ENCODE data around the gene TGFB1I1.

TGFB1I1 gene

GRCh38 chr16:31504159-31504558 lies 32.2 kb downstream of the TGFB1I1 start:
- Histone ChIP-seq H3K27ac (ENCODE audit: low read depth, low read length, severe bottlenecking) (no peak overlapping the region), H3K4me3 (ENCODE audit: extremely low read depth, insufficient read depth, low read length, poor library complexity, severe bottlenecking) (no peak overlapping the region), H3K4me1 (ENCODE audit: control insufficient read depth, insufficient read depth, low read length, poor library complexity, severe bottlenecking) (peaks cover 6% of the 10 kb centered on the region), H3K9me3 (ENCODE audit: control insufficient read depth, low read length) (no peaks in the 10 kb centered on the region), H3K36me3 (ENCODE audit: control insufficient read depth, insufficient read depth, low read length) (peaks cover 37% of the 10 kb centered on the region)
- 90 to 94% methylated on average over 5 to 6 of the region's 8 CpGs for WGBS, 2 experiments (ENCODE audit: insufficient coverage in 2 of 2)

- peaks cover 25% of the 10 kb centered on the region for H3K36me3 ChIP-seq (ENCODE audit: control insufficient read depth, insufficient read depth, low read length)
- no peak overlapping the region for H3K27ac ChIP-seq (ENCODE audit: low read depth, low read length, severe bottlenecking)
- no peak overlapping the region for H3K4me3 ChIP-seq (ENCODE audit: extremely low read depth, insufficient read depth, low read length, poor library complexity, severe bottlenecking)
- no peaks in the 10 kb centered on the region for H3K9me3 ChIP-seq (ENCODE audit: control insufficient read depth, low read length)
- H3K4me1 ChIP-seq (ENCODE audit: control insufficient read depth, insufficient read depth, low read length, poor library complexity, severe bottlenecking) = peaks cover 6% of the 10 kb centered on the region
- 100% methylated on average over 1 of the region's 4 CpGs for WGBS, 2 experiments (ENCODE audit: insufficient coverage in 2 of 2)
These were observed 33.5 kb downstream of the TGFB1I1 start for GRCh38 chr16:31505483-31505882.

GRCh38 chr16:31507617-31507928 lies 35.6 kb downstream of the TGFB1I1 start:
- H3K9me3 ChIP-seq (ENCODE audit: control insufficient read depth, low read length) = no peaks in the 10 kb centered on the region
- peak overlapping the region; percentile 96 for H3K4me3 ChIP-seq (ENCODE audit: extremely low read depth, insufficient read depth, low read length, poor library complexity, severe bottlenecking)
- 2 to 10% methylated on average over 2 to 11 of the region's 12 CpGs for WGBS, 2 experiments (ENCODE audit: insufficient coverage in 2 of 2)
- H3K27ac ChIP-seq (ENCODE audit: low read depth, low read length, severe bottlenecking) = peak overlapping the region; percentile 98
- peaks cover 22% of the 10 kb centered on the region for H3K36me3 ChIP-seq (ENCODE audit: control insufficient read depth, insufficient read depth, low read length)
- H3K4me1 ChIP-seq (ENCODE audit: control insufficient read depth, insufficient read depth, low read length, poor library complexity, severe bottlenecking) = peaks cover 6% of the 10 kb centered on the region

GRCh38 chr16:31507929-31508705 lies 36.2 kb downstream of the TGFB1I1 start, which contains the start of gene RUSF1:
RUSF1 (minus strand) TSS chr16:31508391; CDS start chr16:31508373, 18 bp downstream.
- Histone ChIP-seq H3K27ac (ENCODE audit: low read depth, low read length, severe bottlenecking) (peak within 1 kb of the TSS; percentile 98), H3K9me3 (ENCODE audit: control insufficient read depth, low read length) (no peaks in the 10 kb centered on the region), H3K36me3 (ENCODE audit: control insufficient read depth, insufficient read depth, low read length) (peaks cover 22% of the 10 kb centered on the region), H3K4me1 (ENCODE audit: control insufficient read depth, insufficient read depth, low read length, poor library complexity, severe bottlenecking) (peaks cover 6% of the 10 kb centered on the region), H3K4me3 (ENCODE audit: extremely low read depth, insufficient read depth, low read length, poor library complexity, severe bottlenecking) (peak within 1 kb of the TSS; percentile 96)
- 0% methylated on average over 57 to 58 of the region's 65 CpGs for WGBS, 2 experiments (ENCODE audit: insufficient coverage in 2 of 2)

GRCh38 chr16:31508706-31509195 lies 36.8 kb downstream of the TGFB1I1 start:
- Histone ChIP-seq H3K4me3 (ENCODE audit: extremely low read depth, insufficient read depth, low read length, poor library complexity, severe bottlenecking) (peak overlapping the region; percentile 96), H3K27ac (ENCODE audit: low read depth, low read length, severe bottlenecking) (peak overlapping the region; percentile 98), H3K36me3 (ENCODE audit: control insufficient read depth, insufficient read depth, low read length) (peaks cover 22% of the 10 kb centered on the region), H3K9me3 (ENCODE audit: control insufficient read depth, low read length) (no peaks in the 10 kb centered on the region), H3K4me1 (ENCODE audit: control insufficient read depth, insufficient read depth, low read length, poor library complexity, severe bottlenecking) (peaks cover 6% of the 10 kb centered on the region)
- WGBS, 2 experiments (ENCODE audit: insufficient coverage in 2 of 2) = 60 to 67% methylated on average over 2 to 4 of the region's 6 CpGs

GRCh38 chr16:31513126-31513525 lies 41.2 kb downstream of the TGFB1I1 start:
- H3K36me3 ChIP-seq (ENCODE audit: control insufficient read depth, insufficient read depth, low read length) = no peaks in the 10 kb centered on the region
- no peaks in the 10 kb centered on the region for H3K9me3 ChIP-seq (ENCODE audit: control insufficient read depth, low read length)
- H3K27ac ChIP-seq (ENCODE audit: low read depth, low read length, severe bottlenecking) = no peak overlapping the region
- WGBS, 2 experiments (ENCODE audit: insufficient coverage in 2 of 2) = 43 to 48% methylated on average over 2 to 4 of the region's 6 CpGs
- no peaks in the 10 kb centered on the region for H3K4me1 ChIP-seq (ENCODE audit: control insufficient read depth, insufficient read depth, low read length, poor library complexity, severe bottlenecking)
- no peak overlapping the region for H3K4me3 ChIP-seq (ENCODE audit: extremely low read depth, insufficient read depth, low read length, poor library complexity, severe bottlenecking)

GRCh38 chr16:31513884-31514283 lies 41.9 kb downstream of the TGFB1I1 start:
- no peaks in the 10 kb centered on the region for H3K36me3 ChIP-seq (ENCODE audit: control insufficient read depth, insufficient read depth, low read length)
- no peak overlapping the region for H3K27ac ChIP-seq (ENCODE audit: low read depth, low read length, severe bottlenecking)

GRCh38 chr16:31517800-31518402 lies 45.9 kb downstream of the TGFB1I1 start:
- Histone ChIP-seq H3K4me3 (ENCODE audit: extremely low read depth, insufficient read depth, low read length, poor library complexity, severe bottlenecking) (no peak overlapping the region), H3K9me3 (ENCODE audit: control insufficient read depth, low read length) (no peaks in the 10 kb centered on the region), H3K36me3 (ENCODE audit: control insufficient read depth, insufficient read depth, low read length) (no peaks in the 10 kb centered on the region), H3K4me1 (ENCODE audit: control insufficient read depth, insufficient read depth, low read length, poor library complexity, severe bottlenecking) (no peaks in the 10 kb centered on the region), H3K27ac (ENCODE audit: low read depth, low read length, severe bottlenecking) (no peak overlapping the region)
- WGBS, 2 experiments (ENCODE audit: insufficient coverage in 2 of 2) = 76% methylated on average over 2 of the region's 4 CpGs; no CpG with 5 or more reads in 1 of the 2 experiments

More at GRCh38 chr16:31513884-31514283, 41.9 kb downstream of the TGFB1I1 start:
- H3K4me1 ChIP-seq (ENCODE audit: control insufficient read depth, insufficient read depth, low read length, poor library complexity, severe bottlenecking) = no peaks in the 10 kb centered on the region
- no peaks in the 10 kb centered on the region for H3K9me3 ChIP-seq (ENCODE audit: control insufficient read depth, low read length)
- H3K4me3 ChIP-seq (ENCODE audit: extremely low read depth, insufficient read depth, low read length, poor library complexity, severe bottlenecking) = no peak overlapping the region

GRCh38 chr16:31519759-31520431 lies 47.9 kb downstream of the TGFB1I1 start:
- Histone ChIP-seq H3K4me3 (ENCODE audit: extremely low read depth, insufficient read depth, low read length, poor library complexity, severe bottlenecking) (no peak overlapping the region), H3K36me3 (ENCODE audit: control insufficient read depth, insufficient read depth, low read length) (no peaks in the 10 kb centered on the region), H3K9me3 (ENCODE audit: control insufficient read depth, low read length) (no peaks in the 10 kb centered on the region), H3K4me1 (ENCODE audit: control insufficient read depth, insufficient read depth, low read length, poor library complexity, severe bottlenecking) (no peaks in the 10 kb centered on the region), H3K27ac (ENCODE audit: low read depth, low read length, severe bottlenecking) (no peak overlapping the region)
- 100% methylated on average over 1 of the region's 2 CpGs; no CpG with 5 or more reads in 1 of the 2 experiments for WGBS, 2 experiments (ENCODE audit: insufficient coverage in 2 of 2)

- H3K9me3 ChIP-seq (ENCODE audit: control insufficient read depth, low read length) = no peaks in the 10 kb centered on the region
- H3K27ac ChIP-seq (ENCODE audit: low read depth, low read length, severe bottlenecking) = no peak overlapping the region
- no peaks in the 10 kb centered on the region for H3K4me1 ChIP-seq (ENCODE audit: control insufficient read depth, insufficient read depth, low read length, poor library complexity, severe bottlenecking)
- WGBS, 2 experiments (ENCODE audit: insufficient coverage in 2 of 2) = 50 to 80% methylated on average over 1 to 2 of the region's 3 CpGs
- H3K4me3 ChIP-seq (ENCODE audit: extremely low read depth, insufficient read depth, low read length, poor library complexity, severe bottlenecking) = no peak overlapping the region
- H3K36me3 ChIP-seq (ENCODE audit: control insufficient read depth, insufficient read depth, low read length) = no peaks in the 10 kb centered on the region
These were observed 49.4 kb downstream of the TGFB1I1 start for GRCh38 chr16:31521368-31521767.

Data from mesodermal cell (in vitro differentiated cells).